Nucleus accumbens (tissue), 56 donors: ENCODE measurements around the gene RET.

Experiments
- DNase-seq, 56 donors: peaks; one replicate each; lab custom pipeline; 2025; lab: John Stamatoyannopoulos, UW

Gene RET

DNA sequence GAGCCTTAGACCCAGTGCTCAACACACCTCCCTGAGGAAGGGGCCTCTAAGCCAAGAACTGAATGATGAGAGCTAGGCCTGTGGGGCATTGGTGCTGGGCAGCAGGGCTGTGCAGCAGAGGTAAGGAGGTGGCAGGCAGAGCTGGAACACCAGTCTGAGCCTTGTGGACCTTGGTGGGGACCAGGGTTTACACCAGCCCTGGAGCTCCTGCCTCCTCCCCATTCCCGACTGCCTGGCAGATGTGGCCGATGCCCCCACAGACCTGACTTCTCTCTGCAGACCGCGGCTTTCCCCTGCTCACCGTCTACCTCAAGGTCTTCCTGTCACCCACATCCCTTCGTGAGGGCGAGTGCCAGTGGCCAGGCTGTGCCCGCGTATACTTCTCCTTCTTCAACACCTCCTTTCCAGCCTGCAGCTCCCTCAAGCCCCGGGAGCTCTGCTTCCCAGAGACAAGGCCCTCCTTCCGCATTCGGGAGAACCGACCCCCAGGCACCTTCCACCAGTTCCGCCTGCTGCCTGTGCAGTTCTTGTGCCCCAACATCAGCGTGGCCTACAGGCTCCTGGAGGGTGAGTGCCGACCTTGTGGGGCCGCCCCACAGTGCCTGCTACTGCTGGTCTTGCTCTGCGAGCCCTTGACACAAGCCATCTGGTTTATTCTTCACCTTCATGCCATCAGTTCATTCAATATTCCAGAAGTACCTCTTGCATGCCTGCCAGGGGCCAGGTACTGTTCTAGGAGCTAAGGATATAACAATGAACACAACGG lies 25.4 kb downstream of the RET start:
- no peak for DNase-seq

- DNase-seq: peak in 49 of 56 donors; percentile 8 to 82 (median 50)
Measured at GRCh38 chr10:43105102-43105955, 28.5 kb downstream of the RET start.

DNA sequence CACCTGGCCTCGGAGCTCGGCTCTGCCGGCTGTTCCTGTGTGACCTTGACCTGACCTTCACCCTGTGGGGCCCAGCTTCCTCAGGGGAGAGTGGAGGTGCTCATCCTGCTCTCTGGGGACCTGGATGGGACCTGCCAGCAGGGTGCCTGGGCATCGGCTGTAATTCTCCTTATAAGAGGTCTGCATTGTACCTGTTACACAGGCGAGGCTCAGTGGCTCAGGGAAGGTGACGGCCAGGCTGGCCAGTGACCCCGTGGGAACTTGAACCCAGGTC lies 29.0 kb downstream of the RET start:
- DNase-seq: no peak

DNA sequence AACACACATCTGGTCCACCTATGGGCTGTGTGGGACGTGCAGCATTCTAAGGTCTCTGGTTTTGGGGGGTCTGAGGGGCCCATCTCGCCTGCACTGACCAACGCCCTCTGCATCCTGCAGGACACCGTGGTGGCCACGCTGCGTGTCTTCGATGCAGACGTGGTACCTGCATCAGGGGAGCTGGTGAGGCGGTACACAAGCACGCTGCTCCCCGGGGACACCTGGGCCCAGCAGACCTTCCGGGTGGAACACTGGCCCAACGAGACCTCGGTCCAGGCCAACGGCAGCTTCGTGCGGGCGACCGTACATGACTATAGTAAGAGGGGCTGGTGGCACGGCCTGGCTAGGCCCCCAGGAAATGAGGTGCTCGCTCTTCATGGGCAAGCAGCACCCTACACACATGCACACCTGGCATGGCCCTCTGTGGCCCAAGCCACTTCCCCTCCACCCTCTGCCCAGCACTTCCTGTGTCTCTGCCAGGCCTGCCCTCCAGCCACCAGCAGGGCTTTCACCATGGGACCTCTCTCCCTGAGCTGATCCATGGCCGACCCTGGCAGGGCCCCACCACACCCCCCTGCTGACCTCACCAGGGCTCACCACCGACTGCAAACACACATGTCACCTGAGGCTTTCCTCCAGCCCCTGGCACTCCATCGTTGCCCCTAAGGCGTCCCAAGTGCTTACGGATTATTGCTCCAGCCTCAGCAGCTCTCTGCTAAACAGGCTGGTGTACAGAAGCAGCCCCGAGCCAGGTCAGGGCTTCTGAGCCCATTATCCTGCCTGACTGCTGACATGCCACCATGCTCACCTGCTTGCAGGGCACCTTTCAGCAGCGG lies 29.6 kb downstream of the RET start:
- DNase-seq: no peak

- DNase-seq: no peak
Measured at GRCh38 chr10:43108951-43109350, 32.1 kb downstream of the RET start.

GRCh38 chr10:43109671-43110249 lies 32.9 kb downstream of the RET start:
- no peak for DNase-seq

GRCh38 chr10:43110338-43111071 lies 33.6 kb downstream of the RET start:
- DNase-seq: no peak

DNA sequence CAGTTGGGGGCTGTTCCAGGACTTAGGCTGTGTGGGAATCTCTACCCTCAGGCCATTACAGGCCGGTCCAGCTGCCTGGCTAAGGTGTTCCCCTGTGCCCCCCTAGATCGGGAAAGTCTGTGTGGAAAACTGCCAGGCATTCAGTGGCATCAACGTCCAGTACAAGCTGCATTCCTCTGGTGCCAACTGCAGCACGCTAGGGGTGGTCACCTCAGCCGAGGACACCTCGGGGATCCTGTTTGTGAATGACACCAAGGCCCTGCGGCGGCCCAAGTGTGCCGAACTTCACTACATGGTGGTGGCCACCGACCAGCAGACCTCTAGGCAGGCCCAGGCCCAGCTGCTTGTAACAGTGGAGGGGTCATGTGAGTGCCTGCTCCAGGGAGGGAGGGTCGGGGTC lies 34.2 kb downstream of the RET start:
- no peak for DNase-seq

DNA sequence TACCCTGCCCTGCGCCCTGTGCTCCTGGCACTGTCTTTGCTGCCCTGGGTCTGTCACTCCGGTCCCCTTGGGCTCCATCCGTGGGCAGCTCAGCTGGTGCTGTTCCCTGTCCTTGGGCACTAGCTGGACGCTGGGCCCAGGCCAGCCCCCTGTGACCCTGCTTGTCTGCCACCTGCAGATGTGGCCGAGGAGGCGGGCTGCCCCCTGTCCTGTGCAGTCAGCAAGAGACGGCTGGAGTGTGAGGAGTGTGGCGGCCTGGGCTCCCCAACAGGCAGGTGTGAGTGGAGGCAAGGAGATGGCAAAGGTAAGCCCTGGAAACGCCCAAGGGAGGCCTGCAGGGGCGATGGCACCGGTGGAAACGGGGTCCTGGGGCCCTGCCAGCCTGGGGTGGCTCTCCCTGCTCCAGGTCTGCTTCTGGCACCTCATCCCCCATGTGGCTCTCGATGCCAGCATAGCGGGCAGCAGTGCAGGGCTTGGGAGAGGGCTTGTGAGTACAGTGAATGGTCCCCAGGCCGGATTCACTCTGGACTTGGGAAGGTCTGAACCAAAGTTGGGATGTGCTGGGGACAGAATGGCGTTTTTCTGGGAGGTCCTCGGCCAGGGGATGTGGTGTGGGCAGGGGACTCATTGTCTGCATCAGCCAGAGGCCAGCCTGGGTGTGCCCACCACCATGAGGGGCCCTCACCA lies 35.2 kb downstream of the RET start:
- DNase-seq: no peak

GRCh38 chr10:43112608-43112961 lies 35.7 kb downstream of the RET start:
- DNase-seq: no peak

DNA sequence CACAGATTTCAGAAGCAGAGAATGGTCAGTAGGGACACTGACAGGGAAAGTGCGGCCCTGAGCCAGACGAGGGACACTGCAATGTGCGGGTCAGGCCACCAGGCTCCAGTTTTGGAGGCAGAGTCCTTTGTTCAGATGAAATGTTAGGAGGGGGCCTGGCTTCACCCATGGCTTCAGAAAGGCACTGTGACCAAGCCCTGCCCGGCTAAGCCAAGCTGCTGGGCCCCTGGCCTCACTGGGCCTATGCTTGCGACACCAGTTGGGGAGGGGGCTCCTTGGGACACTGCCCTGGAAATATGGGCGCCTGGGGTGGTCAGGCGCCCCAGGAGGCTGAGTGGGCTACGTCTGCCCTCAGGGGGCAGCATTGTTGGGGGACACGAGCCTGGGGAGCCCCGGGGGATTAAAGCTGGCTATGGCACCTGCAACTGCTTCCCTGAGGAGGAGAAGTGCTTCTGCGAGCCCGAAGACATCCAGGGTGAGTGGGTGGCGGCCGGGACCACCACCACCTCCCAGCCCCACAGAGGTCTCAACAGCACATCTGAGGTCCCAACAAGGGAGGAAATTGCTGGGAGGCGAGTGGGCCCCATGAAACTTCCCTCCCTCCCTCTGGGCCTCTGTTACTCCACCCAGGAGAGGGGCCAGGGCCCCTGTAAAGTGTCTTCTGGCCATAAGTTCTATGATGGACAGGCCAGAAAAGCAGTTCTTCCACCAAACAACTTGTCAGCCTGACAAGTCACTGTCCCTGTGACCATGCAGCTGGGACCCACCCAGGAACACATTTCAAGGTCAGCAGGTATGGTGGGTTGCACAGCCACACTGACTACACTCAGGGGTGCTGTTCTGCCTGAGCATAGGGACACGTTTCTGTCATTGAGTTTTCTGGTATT lies 36.6 kb downstream of the RET start:
- no peak for DNase-seq

DNA sequence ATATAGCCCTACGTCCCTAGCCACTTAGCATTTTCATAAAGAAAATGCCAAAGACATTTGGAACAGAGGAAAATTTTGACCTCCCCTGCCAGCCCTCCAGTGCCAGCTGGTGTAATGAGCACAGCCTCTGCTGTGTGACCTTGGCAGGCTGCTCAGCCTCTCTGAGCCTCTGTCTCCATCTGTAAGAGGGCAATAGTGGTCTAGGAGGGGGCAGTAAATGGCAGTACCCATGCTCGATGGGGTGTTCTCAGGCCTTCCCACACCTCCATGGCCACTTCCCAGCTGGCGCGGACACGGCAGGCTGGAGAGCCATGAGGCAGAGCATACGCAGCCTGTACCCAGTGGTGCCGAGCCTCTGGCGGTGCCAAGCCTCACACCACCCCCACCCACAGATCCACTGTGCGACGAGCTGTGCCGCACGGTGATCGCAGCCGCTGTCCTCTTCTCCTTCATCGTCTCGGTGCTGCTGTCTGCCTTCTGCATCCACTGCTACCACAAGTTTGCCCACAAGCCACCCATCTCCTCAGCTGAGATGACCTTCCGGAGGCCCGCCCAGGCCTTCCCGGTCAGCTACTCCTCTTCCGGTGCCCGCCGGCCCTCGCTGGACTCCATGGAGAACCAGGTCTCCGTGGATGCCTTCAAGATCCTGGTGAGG lies 37.3 kb downstream of the RET start:
- DNase-seq: no peak

GRCh38 chr10:43114743-43115611 lies 38.1 kb downstream of the RET start:
- DNase-seq: no peak

DNA sequence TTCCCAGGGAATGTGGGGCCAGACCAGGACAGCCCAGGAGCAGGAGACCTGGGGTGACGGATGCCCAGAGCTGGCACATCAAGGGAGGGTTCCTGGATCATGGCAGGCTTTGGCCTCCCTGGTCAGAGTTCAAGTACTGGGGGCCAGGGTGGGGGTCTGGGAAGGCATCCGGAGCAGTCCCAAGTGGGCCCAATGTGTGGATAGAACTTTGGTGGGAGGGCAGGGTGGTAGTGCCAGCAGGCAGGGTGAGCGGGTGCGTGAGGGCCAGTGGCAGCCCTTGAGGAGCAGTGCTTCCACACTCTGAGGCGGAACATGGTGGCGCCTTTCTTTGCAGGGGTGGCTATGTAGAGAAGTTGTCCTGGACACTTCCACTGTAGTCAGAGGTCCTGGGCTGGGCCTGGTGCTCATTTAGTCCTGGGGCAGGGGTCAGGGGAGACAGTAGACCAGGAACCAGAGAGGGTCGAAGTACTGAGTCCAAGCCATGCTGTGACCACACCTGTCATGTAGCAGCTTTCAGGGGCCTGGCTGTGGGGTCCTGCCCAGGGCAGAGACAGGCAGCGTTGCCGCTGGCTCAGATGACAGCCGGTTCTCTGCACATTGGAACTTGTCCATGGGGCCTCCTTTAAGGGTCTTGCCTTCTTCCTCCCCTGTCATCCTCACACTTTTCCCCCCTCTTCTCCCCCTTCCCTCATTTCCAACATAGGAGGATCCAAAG lies 39.2 kb downstream of the RET start:
- DNase-seq: no peak

- no peak for DNase-seq
Measured at GRCh38 chr10:43116596-43116995, 39.7 kb downstream of the RET start.

- DNase-seq: no peak
Measured at GRCh38 chr10:43117031-43117776, 40.3 kb downstream of the RET start.
